ENCODE data around the gene TRMT6.

Gene TRMT6

GRCh38 chr20:5950271-5951031 is at the start of gene TRMT6, which contains the start of gene MCM8:
TSS of gene TRMT6 (minus strand) at chr20:5950533. CDS start at chr20:5950405, 128 bp downstream.
TSS of gene MCM8 (plus strand) at chr20:5950652. CDS start at chr20:5952016, 1,364 bp downstream.
- DNase-seq: peak; percentile 97

- no peak for DNase-seq
These were observed 49.5 kb upstream of the TRMT6 start for GRCh38 chr20:5999783-6000182.

DNA sequence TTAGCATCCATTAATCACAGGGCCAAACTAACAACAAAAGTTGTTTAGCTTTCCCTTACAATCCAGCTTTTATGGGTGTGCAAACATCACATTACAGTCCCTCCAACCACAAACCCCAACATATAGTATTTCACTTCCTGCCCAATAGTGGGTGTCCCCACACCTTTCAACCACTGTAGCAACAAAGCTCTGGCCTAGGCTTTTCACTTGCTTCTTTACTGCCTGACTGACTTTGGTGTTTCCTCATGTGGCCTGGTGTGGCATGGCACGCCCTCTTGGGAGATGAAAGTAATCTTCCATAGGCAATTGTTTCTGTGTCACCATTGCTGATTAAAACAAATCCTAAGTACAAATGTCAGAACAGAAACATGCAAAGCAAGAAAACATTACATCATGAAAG is 46.4 kb upstream of the TRMT6 start:
- DNase-seq: peak; percentile 36

DNA sequence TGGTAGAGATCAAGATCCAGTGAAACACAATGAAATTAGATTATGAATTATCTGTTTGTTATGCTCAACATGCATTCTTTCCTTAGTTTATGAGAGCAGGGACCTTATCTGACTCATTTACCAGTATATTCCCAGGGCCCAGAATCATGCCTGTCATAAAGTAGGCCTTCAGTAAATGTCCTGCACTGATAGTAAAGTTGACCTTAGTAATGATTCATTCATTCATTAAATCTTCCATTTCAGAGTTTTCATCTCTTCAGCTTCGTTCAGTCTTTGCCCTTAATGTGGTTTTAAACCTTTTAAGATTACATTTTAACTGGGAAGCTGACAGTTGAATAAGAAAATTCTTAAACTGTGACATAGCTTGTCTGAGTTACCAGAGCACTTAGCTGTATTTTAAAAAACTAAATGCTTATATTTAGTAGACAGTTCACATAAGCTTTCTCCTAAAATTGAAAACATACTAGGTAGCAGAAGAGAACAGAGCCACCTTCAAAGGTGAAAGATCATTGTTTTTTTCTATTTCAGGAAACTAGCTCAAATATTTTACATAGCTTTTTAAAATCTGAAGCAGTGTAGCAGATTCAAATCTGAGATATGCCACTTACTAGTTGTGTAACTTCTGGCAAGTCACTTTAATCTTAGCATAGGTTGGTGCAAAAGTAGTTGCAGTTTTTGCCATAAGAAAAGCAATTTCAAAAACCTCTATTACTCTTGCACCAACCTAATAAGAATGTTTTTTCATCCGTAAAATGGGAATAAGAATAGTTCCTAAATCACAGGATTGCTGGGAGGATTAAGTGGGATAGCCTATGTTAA is 41.5 kb upstream of the TRMT6 start:
- no peak for DNase-seq

- DNase-seq: no peak
These were observed 40.6 kb upstream of the TRMT6 start for GRCh38 chr20:5990946-5991345.

GRCh38 chr20:5989539-5989938 is 39.2 kb upstream of the TRMT6 start:
- no peak for DNase-seq

DNA sequence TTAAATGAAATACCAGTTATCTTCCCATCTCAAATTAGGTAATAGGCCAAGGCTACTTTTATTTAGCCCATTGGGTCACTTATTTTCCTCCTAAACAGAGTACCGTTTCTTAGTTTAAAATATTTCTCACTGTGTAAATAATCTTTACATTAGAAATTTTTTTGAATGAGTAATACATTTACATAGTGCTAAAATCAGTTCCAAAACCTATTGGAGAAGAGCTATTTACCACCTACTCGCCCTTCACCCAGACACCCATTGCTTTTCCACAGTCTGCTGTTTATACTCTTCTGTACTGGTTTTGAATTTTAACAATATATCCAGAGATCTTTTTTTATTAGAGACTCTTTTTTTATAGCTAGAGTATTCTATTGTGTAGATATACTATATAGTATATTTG is 37.0 kb upstream of the TRMT6 start:
- no peak for DNase-seq

GRCh38 chr20:5980720-5981538 is 30.6 kb upstream of the TRMT6 start:
- no peak for DNase-seq

DNA sequence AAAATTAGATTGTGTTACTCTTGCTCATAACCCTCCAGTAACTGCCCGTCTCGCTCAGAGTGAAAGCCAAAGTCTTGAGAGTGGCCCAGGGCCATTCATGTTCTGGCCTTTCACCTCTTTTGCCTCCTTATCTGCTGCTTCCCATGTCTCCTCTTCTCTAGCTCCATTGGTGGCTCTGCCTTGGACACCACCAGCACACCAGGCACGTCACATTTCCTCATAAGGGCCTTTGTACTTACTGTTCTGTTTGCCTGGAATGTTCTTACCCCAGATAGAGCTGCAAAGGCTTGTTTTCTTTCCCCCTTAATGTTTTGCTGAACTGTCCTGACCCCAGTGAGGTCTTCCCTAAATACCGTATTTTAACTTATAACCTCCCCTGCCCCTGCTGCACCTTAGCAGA is 29.5 kb upstream of the TRMT6 start:
- DNase-seq: no peak

- DNase-seq: no peak
These were observed 27.6 kb upstream of the TRMT6 start for GRCh38 chr20:5977975-5978374.

DNA sequence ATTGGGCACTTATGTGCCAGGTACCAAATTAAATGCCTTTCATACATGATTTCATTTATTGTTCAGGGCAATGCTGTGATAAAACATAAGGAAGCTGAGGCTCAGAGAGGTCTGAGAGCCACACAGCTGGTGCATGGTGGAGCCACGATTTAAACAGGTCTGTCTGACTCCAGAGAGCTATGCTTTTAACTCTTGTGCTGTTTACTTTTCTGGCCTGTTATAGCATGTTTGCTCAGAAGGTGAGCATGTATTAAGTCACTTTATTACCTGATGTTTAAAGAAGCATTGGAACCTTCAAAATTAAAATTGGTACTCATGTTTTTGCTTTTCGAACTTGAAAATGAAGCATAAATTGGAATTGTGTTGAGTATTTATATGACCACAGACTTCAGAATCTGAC is 26.9 kb upstream of the TRMT6 start:
- no peak for DNase-seq

GRCh38 chr20:5975778-5976177 is 25.4 kb upstream of the TRMT6 start:
- DNase-seq: no peak

GRCh38 chr20:5974531-5974930 is 24.2 kb upstream of the TRMT6 start:
- no peak for DNase-seq

DNA sequence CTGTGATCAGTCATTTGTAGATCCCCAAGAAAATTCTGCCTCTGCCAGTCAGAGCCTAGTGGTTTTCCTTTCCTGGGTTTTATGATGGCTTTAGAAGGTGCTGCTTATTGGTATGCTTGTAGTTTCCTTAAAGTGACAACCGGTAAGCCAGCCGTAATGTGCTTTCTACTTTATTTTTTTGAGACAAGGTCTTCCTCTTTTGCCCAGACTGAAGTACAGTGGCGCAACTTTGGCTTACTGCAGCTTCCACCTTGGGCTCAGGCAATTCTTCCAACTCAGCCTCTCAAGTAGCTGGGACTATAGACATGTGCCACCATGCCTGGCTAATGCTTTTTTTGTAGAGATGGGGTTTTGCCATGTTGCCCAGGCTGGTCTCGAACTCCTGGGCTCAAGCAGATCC is 23.6 kb upstream of the TRMT6 start:
- DNase-seq: no peak

DNA sequence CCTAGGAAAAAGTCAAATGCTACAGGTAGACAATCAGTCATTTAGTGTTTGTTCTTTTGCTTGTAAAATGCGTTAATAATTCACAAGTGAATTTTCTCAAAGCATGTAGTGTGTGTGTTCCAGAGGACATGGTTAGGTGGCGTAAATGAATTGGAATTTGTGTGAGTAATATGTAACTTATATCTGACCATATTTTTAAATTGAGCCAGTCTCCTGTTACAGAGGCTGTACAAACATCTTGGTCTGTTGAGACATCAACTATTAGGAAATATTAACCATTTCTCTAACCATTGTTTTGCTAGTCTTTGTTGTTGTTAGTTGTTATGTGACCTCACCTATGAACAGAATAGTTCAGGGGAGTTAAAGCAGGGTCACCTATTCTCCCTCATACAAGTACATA is 22.8 kb upstream of the TRMT6 start:
- DNase-seq: no peak

GRCh38 chr20:5971203-5971602 is 20.9 kb upstream of the TRMT6 start:
- DNase-seq: no peak

DNA sequence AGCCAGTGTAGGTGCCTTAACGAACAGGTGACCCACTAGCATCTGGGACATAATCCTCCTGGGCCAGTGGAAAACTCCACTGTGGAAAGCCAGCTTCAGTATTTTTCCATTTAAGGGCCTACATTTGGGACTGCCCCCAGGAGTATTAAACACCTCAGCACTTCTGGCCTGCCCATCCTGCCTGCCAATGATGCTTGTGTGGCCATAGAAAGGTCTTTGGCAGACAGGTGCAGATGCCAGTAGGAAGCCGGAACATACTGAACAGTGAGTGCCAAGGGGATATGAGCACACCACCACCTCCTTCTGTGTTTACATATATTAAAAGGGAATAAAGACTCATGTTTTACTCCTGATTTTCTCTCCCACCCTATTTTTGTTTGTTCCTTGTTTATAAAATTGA is 20.0 kb upstream of the TRMT6 start:
- DNase-seq: no peak

DNA sequence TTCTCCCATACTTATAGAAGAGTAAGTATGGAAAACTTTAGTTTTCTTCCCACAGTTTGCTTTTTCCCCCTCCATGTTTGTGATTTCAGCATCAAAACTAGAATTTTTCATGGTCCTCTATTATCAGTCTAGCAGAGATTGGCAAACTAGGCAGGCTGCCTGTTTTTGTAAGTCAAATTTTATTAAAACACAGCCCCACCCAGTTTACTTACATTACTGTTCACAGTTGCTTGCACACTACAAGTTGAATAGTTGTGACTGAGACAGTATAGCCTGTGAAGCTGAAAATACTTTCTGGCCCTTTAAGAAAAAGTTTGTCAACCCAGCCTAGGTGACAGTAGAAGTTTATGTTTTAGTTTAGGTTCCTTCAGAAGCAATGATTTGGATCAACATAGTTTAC is 19.6 kb upstream of the TRMT6 start:
- DNase-seq: no peak

GRCh38 chr20:5969348-5969935 is 19.1 kb upstream of the TRMT6 start:
- no peak for DNase-seq

GRCh38 chr20:5968462-5968861 is 18.1 kb upstream of the TRMT6 start:
- no peak for DNase-seq

DNA sequence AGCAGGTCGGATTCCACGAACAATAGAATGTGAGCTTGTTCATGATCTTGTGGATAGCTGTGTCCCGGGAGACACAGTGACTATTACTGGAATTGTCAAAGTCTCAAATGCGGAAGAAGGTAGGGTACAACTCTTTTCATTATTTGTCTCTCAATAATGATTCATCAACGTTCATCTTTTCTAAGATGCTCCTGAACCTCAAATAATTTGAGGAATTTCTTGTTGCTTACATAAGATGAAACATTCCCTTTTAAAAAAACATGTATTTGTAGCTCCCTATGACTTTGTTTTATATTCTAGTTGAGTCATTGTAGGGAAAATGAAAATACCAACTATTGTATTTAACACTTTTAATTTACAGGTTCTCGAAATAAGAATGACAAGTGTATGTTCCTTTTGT is 17.1 kb upstream of the TRMT6 start:
- no peak for DNase-seq

DNA sequence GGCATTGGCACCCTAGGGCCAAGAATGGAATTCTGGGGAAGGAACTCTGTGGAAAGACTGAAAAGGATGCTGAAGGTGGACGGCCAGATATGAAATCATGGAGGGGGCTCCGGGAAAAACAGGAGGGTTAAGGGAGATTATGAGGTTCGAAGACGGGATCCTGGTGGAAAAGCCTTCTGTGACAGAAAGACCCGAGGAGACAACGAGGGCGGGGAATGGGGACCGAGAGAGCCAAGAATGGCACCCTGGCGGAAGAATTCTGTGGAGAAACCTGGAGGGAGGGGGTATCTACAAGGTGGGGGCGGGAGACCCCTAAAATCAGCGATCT is 426 bp downstream of the TRMT6 start:
- DNase-seq: no peak

- DNase-seq: no peak
These were observed 3.1 kb downstream of the TRMT6 start for GRCh38 chr20:5947276-5947675.
